PFSK-1 (cell line): ENCODE measurements around the gene DNAH5.

Experiments
- POLR2AphosphoS5 ChIP-seq: IDR thresholded peaks from 2 replicates; pipeline ENCODE4 v1.6.1; 2012; ENCODE audit warnings: low read depth, mild to moderate bottlenecking, control low read depth, low read length, moderate library complexity
- REST ChIP-seq, 2 experiments: IDR thresholded peaks; 2 replicates each; pipeline versions ENCODE4 v1.6.1 to v1.8.0; 2011 to 2012; ENCODE audit warnings: low read depth in 2 of 2, low read length in 2 of 2, control low read depth in 1 of 2, inconsistent platforms in 1 of 2, mild to moderate bottlenecking in 1 of 2, moderate library complexity in 1 of 2; ENCODE audit not compliant: insufficient read depth in 1 of 2

- no peak for TF ChIP-seq REST (IDR thresholded peaks at IDR 0.05; ENCODE audit: insufficient read depth in 1 of 2, low read depth in 2 of 2, low read length in 2 of 2)
- TF ChIP-seq POLR2AphosphoS5, result no peak
Observed at GRCh38 chr5:13708432-13708831, 236.1 kb downstream of the DNAH5 start.
